DND-41 (cell line): ENCODE results near the gene SMARCC1.

Experiments
- EZH2 ChIP-seq: IDR thresholded peaks from 3 replicates; pipeline ENCODE4 v1.6.1; 2012; ENCODE audit warnings: borderline replicate concordance, low read depth, mild to moderate bottlenecking, moderate library complexity, low read length, inconsistent platforms; ENCODE audit not compliant: severe bottlenecking
- TF ChIP-seq, protein P1 (sequence below): IDR thresholded peaks from 2 replicates; pipeline ENCODE4 v1.5.1; 2012; ENCODE audit warnings: borderline replicate concordance, low read length, moderate library complexity, mild to moderate bottlenecking; ENCODE audit not compliant: poor library complexity, severe bottlenecking; ENCODE audit errors: extremely low read depth

- TF ChIP-seq, protein P1, sequence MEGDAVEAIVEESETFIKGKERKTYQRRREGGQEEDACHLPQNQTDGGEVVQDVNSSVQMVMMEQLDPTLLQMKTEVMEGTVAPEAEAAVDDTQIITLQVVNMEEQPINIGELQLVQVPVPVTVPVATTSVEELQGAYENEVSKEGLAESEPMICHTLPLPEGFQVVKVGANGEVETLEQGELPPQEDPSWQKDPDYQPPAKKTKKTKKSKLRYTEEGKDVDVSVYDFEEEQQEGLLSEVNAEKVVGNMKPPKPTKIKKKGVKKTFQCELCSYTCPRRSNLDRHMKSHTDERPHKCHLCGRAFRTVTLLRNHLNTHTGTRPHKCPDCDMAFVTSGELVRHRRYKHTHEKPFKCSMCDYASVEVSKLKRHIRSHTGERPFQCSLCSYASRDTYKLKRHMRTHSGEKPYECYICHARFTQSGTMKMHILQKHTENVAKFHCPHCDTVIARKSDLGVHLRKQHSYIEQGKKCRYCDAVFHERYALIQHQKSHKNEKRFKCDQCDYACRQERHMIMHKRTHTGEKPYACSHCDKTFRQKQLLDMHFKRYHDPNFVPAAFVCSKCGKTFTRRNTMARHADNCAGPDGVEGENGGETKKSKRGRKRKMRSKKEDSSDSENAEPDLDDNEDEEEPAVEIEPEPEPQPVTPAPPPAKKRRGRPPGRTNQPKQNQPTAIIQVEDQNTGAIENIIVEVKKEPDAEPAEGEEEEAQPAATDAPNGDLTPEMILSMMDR, result no peak
- TF ChIP-seq EZH2, result no peak
Measured at GRCh38 chr3:47604145-47604544, 177.5 kb downstream of the SMARCC1 start.
